ENCODE results near the gene ITGB1.

The ITGB1 gene

GRCh38 chr10:32960022-32960421, 2.0 kb upstream of the ITGB1 start:
- no peak for DNase-seq (ENCODE audit: low spot score)
- TF ChIP-seq, protein P1, sequence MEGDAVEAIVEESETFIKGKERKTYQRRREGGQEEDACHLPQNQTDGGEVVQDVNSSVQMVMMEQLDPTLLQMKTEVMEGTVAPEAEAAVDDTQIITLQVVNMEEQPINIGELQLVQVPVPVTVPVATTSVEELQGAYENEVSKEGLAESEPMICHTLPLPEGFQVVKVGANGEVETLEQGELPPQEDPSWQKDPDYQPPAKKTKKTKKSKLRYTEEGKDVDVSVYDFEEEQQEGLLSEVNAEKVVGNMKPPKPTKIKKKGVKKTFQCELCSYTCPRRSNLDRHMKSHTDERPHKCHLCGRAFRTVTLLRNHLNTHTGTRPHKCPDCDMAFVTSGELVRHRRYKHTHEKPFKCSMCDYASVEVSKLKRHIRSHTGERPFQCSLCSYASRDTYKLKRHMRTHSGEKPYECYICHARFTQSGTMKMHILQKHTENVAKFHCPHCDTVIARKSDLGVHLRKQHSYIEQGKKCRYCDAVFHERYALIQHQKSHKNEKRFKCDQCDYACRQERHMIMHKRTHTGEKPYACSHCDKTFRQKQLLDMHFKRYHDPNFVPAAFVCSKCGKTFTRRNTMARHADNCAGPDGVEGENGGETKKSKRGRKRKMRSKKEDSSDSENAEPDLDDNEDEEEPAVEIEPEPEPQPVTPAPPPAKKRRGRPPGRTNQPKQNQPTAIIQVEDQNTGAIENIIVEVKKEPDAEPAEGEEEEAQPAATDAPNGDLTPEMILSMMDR (IDR thresholded peaks at IDR 0.05; ENCODE audit: extremely low read depth, insufficient read depth, missing control alignments): no peak
- in situ Hi-C loops (cut with MboI; ENCODE audit: low pct_unique_long_range_greater_than_20kb, low sequenced_read_pairs, unreplicated experiment): no loop called here

GRCh38 chr10:32959006-32959920, 1.2 kb upstream of the ITGB1 start:
- in situ Hi-C loops (cut with MboI; ENCODE audit: low pct_unique_long_range_greater_than_20kb, low sequenced_read_pairs, unreplicated experiment): no loop called here
- TF ChIP-seq, protein P1 (IDR thresholded peaks at IDR 0.05; ENCODE audit: extremely low read depth, insufficient read depth, missing control alignments): no peak
- peak; percentile 71 for DNase-seq (ENCODE audit: low spot score)

GRCh38 chr10:32957341-32958084, 517 bp downstream of the ITGB1 start:
- DNase-seq (ENCODE audit: low spot score): peak; percentile 38
- TF ChIP-seq, protein P1 (IDR thresholded peaks at IDR 0.05; ENCODE audit: extremely low read depth, insufficient read depth, missing control alignments): no peak
- in situ Hi-C loops (cut with MboI; ENCODE audit: low pct_unique_long_range_greater_than_20kb, low sequenced_read_pairs, unreplicated experiment): no loop called here

DNA sequence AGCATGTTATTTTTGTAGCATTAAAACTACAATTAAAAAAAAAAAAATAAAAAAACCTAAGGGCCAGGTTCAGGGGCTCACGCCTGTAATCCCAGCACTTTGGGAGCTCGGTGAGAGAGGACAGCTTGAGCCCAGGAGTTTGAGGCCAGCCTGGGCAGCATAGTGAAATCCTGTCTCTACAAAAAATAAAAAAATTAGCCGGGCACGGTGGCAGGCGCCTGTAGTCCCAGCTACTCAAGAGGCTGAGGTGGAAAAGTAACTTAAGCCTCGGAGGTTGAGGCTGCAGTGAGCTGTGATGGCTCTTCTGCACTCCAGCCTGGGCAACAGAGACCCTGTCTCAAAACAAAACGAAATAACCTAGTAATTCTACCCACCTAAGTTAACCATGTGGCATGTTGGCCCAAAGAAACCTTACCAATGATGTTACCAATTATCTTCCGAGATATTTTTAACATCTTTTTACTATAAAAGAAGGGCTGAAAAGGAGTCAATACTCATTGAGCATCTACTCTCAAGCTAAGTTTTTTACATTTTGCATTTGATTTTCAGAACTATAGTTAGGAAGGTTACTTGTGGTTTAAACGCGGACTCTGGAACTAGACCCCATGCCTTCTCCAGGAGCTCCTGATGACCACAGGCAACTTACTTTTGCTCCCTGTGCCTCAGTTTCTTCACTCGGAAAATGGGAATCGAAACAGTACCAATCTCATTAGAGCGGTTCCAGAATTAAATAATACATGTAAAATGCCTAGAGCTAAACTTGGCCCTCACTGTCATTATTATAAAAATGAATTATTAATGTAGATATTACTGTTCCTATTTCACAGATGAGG, 1.4 kb downstream of the ITGB1 start:
- TF ChIP-seq, protein P1 (IDR thresholded peaks at IDR 0.05; ENCODE audit: extremely low read depth, insufficient read depth, missing control alignments): no peak

GRCh38 chr10:32955790-32956189, 2.2 kb downstream of the ITGB1 start:
- no peak for DNase-seq (ENCODE audit: low spot score)
- TF ChIP-seq, protein P1 (IDR thresholded peaks at IDR 0.05; ENCODE audit: extremely low read depth, insufficient read depth, missing control alignments): no peak
- in situ Hi-C loops (cut with MboI; ENCODE audit: low pct_unique_long_range_greater_than_20kb, low sequenced_read_pairs, unreplicated experiment): no loop called here

More for the DNA sequence above, 1.4 kb downstream of the ITGB1 start:
- no peak for DNase-seq (ENCODE audit: low spot score)
- in situ Hi-C loops (cut with MboI; ENCODE audit: low pct_unique_long_range_greater_than_20kb, low sequenced_read_pairs, unreplicated experiment): no loop called here

- in situ Hi-C loops (cut with MboI; ENCODE audit: low pct_unique_long_range_greater_than_20kb, low sequenced_read_pairs, unreplicated experiment): no loop called here
- TF ChIP-seq, protein P1 (IDR thresholded peaks at IDR 0.05; ENCODE audit: extremely low read depth, insufficient read depth, missing control alignments): no peak
- DNase-seq (ENCODE audit: low spot score): no peak
Measured at GRCh38 chr10:32955299-32955772, 2.7 kb downstream of the ITGB1 start.
